Fibroblast of the aortic adventitia (primary cell): ENCODE results near the gene TSPAN13. TPM values are rescaled to one million over a fixed set of nuclear protein-coding genes. Genes with fewer than 3 reads are reported as not detected.
"Not testable (repeated sequence)": the region's sequence is repeated elsewhere in the genome, so short reads cannot be mapped to it uniquely, and the experiment has no call there.

Experiments
- DNase-seq: peaks from one replicate; pipeline ENCODE4 v3.0.0-alpha.2; 2010; ENCODE audit warnings: low read depth
- H3K4me3 ChIP-seq: 2 replicates; pipeline ENCODE4 v1.5.1; 2011; ENCODE audit warnings: low read depth, mild to moderate bottlenecking, control low read depth, low read length, moderate library complexity
- CTCF ChIP-seq: IDR thresholded peaks from 2 replicates; pipeline ENCODE4 v1.5.1; 2011; ENCODE audit warnings: mild to moderate bottlenecking, low read length, control low read depth, inconsistent platforms; ENCODE audit not compliant: insufficient read depth
- total RNA-seq: library from RNA; depleted of rRNA; stranded (reverse); fragments of >200 nt; gene quantifications from 2 replicates; pipeline ENCODE4 v1.2.3, GENCODE V29; 2012; ENCODE audit warnings: low replicate concordance

Gene TSPAN13
- total RNA-seq, 1 donor: 4.3 TPM

GRCh38 chr7:16765436-16765859 lies 11.9 kb downstream of the TSPAN13 start:
- TF ChIP-seq CTCF: no peak
- H3K4me3 ChIP-seq: no peak overlapping the region
- no peak for DNase-seq

GRCh38 chr7:16769994-16770393 lies 16.4 kb downstream of the TSPAN13 start:
- not testable (repeated sequence) for H3K4me3 ChIP-seq, DNase-seq

GRCh38 chr7:16770657-16771329 lies 17.2 kb downstream of the TSPAN13 start:
- no peak overlapping the region for H3K4me3 ChIP-seq
- no peak for DNase-seq
- TF ChIP-seq CTCF: no peak

DNA sequence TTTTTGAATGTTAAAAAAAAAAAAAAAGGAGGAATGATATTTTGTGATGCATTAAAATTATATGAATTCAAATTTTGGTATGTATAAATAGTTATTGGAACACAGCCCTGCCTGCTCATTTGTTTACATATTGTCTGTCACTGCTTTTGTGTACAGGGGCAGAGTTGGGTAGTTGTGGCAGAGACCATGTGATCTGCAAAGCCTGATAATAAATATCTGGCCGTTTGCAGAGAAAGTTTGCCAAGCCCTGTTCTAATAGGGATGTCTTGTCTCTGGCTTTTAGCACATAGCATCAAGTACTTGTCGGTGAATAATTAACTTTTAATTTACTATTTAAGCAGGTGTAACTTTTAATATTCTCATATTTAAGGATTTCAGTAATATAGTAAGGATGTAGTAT lies 19.8 kb downstream of the TSPAN13 start:
- no peak overlapping the region for H3K4me3 ChIP-seq
- no peak for DNase-seq
- TF ChIP-seq CTCF: no peak

DNA sequence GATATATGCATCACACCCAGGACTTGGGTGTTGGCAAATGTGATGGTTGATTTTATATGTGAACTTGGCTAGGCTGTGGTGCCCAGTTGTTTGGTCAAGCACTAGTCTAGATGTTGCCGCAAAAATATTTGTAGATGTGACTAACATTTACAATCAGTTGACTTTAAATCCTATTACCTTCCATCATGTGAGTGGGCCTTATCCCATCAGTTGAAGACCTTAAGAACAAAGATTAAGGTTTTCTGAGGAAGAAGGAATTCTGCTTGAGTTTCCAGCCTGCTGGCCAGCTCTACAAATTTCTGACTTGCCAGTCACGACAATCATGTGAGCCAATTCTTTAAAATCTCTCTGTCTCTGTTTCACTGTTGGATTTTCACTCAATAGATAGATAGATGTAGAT lies 20.3 kb downstream of the TSPAN13 start:
- DNase-seq: no peak
- TF ChIP-seq CTCF: no peak
- no peak overlapping the region for H3K4me3 ChIP-seq

GRCh38 chr7:16774294-16774693 lies 20.7 kb downstream of the TSPAN13 start:
- DNase-seq: no peak
- no peak for TF ChIP-seq CTCF
- H3K4me3 ChIP-seq: no peak overlapping the region

DNA sequence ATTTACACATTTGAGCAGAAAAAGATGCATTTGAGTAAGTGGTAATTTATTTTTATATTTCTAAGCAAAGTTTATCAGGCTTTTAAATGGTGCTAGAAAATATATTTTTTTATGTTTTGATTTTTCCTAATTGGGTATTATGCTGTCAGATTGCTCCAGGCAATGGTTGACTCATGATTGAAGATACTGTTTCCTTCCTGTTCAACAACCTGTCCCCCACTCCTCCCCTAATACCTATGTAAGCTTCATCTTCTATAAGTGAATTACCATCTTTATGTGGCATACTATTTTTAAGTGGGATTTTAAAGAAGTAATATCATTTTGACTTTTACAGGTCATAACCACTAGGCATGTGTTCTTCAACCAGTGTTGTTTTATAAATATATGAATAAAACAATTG lies 21.4 kb downstream of the TSPAN13 start:
- no peak overlapping the region for H3K4me3 ChIP-seq
- no peak for TF ChIP-seq CTCF
- no peak for DNase-seq
